Measurements from ENCODE around the gene NTSR1. TPM values are rescaled to one million over a fixed set of nuclear protein-coding genes. Genes with fewer than 3 reads are reported as not detected.

NTSR1 gene
- total and polyA plus RNA-seq, 2 of the 13 experiments (the other 11 are each of a cell fraction or from before 2014, with no cell fraction given) = 0.09 to 0.12 TPM

DNA sequence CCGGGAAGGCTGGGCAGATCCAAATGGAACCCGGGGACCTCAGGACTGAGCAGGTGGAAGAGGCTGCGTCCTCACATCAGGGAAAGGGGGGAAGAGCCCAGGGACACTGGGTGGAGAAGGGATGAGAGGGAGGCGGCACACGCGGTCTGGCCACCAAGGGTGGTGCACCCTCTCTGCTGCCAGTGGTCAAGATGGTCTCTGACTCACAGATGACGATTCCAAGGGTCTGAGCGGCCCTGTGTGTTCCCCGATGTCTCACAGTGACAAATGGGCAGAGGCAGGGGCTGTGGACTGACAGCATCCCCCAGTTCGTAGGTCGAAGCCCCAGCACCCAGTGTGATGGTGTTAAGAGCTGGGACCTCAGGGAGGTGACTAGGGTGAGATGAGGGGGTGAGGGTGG, 34.3 kb upstream of the NTSR1 start:
- intact Hi-C loops (cut with micrococcal nuclease; ENCODE audit: unreplicated experiment) = no loop called here
- Histone ChIP-seq H4K20me1 (ENCODE audit: insufficient read depth, low read length) (no peaks in the 10 kb centered on the region), H3K79me2 (ENCODE audit: insufficient read depth, low read length) (no peaks in the 10 kb centered on the region), H3K4me1 (ENCODE audit: insufficient read depth, low read length) (peaks cover 2% of the 10 kb centered on the region; the same call in 1 of the 2 replicates), H3K4me2 (ENCODE audit: low read depth, low read length) (no peak overlapping the region), H2AFZ (ENCODE audit: low read length) (no peak overlapping the region), H3K9me3 (ENCODE audit: low read length) (no peaks in the 10 kb centered on the region; the same call in 1 of the 2 replicates), H3K36me3 (replicated peaks in 1 of 2; ENCODE audit: control insufficient read depth in 1 of 2, insufficient read depth in 2 of 2, low read length in 2 of 2) (peaks cover 0 to 14% of the 10 kb centered on the region in 2 experiments; a peak in 1 of 5 replicates), H3K27me3 (ENCODE audit: control insufficient read depth in 1 of 2, insufficient read depth in 2 of 2, low read length in 2 of 2) (peaks cover 4 to 40% of the 10 kb centered on the region in 2 experiments; a peak in 4 of 5 replicates), H3K4me3 (replicated peaks in 1 of 3; ENCODE audit: insufficient read depth in 1 of 3, low read depth in 2 of 3, low read length in 3 of 3) (no peak overlapping the region), H3K27ac (ENCODE audit: extremely low read length, insufficient read depth, low read length) (no peak overlapping the region), H3K9ac (ENCODE audit: insufficient read depth, low read depth, low read length) (no peak overlapping the region)
- FAIRE-seq (no peak), ATAC-seq (peak; percentile 11), DNase-seq (ENCODE audit: low spot score) (no peak)
- WGBS (ENCODE audit: low lambda C conversion rate) = 56% methylated on average over 10 of the region's 11 CpGs
- CTCF ChIA-PET (ENCODE audit: low intra/inter-chr PET ratio, low total read pairs) = no interaction called here
- no TSS peak for BruUV-seq (replicated peaks)
- POLR2A ChIA-PET = no interaction called here
- in situ Hi-C loops (cut with HindIII; ENCODE audit: extremely low pct_ligation_motif_present, low pct_unique_long_range_greater_than_20kb) = no loop called here
- TF ChIP-seq GLI4 (CRISPR knock-in tag; IDR thresholded peaks at IDR 0.05; ENCODE audit: borderline replicate concordance) = no peak
- no peak for TF ChIP-seq DMTF1 (CRISPR knock-in tag; IDR thresholded peaks at IDR 0.05)
- TF ChIP-seq ZNF234 (CRISPR knock-in tag; conservative IDR thresholded peaks at IDR 0.05) = no peak
- no peak for TF ChIP-seq IRX3 (CRISPR knock-in tag; IDR thresholded peaks at IDR 0.05; ENCODE audit: borderline replicate concordance, low read depth)
- no peak for TF ChIP-seq ZSCAN22 (CRISPR knock-in tag; IDR thresholded peaks at IDR 0.05)
- no peak for TF ChIP-seq ADNP (CRISPR knock-in tag; IDR thresholded peaks at IDR 0.05)
- no peak for TF ChIP-seq RELA (CRISPR knock-in tag; IDR thresholded peaks at IDR 0.05)
- TF ChIP-seq ZFX (CRISPR knock-in tag; IDR thresholded peaks at IDR 0.05; ENCODE audit: low read depth) = no peak
- TF ChIP-seq TCF7L2 (IDR thresholded peaks at IDR 0.05; ENCODE audit: low read depth, low read length) = no peak
- no peak for TF ChIP-seq RFX3 (CRISPR knock-in tag; IDR thresholded peaks at IDR 0.05)
- no peak for TF ChIP-seq MZF1 (CRISPR knock-in tag; IDR thresholded peaks at IDR 0.05; ENCODE audit: borderline replicate concordance)
- no peak for TF ChIP-seq KDM5A (IDR thresholded peaks at IDR 0.05; ENCODE audit: borderline replicate concordance, low read length)
